GM19324 (cell line): ENCODE measurements around the gene PARD6G.
"Not testable (repeated sequence)": the region's sequence is repeated elsewhere in the genome, so short reads cannot be mapped to it uniquely, and the experiment has no call there.

Source experiments
- ATAC-seq: cut with Tn5 transposase; IDR thresholded peaks from one replicate; pipeline ENCODE4 v1.9.1; 2021; ENCODE audit warnings: mild to moderate bottlenecking, moderate library complexity; ENCODE audit not compliant: unreplicated experiment, low FRiP score

Gene PARD6G

DNA sequence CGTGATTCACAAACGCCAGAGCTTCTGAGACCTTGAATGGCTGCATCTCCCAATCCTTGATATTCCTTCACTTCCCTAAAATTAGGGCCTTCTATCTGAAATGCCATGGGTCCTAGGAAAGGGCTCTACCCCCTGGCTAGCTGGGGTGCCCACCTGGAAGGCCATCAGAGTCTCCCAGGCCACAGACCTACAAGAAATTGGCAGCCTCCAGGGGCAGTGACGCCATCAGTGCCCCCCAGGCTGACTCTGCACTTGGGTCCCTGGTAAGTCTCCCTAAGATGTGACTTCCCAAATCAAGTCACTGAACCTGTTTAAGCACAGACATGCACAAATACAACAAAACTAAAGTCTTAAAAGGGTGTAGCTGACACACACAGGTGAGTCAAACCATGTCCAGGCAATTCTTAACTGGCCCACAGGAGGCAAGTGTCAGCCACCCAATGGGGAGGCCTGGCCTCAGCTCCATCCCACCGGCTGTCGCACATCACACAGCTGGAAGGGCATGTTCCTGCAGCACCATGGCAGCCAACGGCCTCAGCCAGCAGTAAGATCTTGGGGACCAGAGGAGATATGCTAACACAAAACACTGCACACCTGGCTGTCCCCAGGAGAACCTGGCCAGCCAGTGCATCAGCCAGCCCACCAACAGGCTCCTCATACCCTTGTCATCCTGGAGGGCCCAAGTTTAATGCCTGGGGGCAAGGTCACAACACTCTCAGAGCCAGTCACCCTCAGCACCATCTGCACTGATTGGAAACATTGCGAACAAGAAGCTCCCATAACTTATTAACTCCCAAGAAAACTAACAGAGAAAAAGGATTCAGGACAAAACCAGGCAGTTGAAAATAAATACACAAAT is 5.2 kb downstream of the PARD6G start:
- ATAC-seq = no peak

DNA sequence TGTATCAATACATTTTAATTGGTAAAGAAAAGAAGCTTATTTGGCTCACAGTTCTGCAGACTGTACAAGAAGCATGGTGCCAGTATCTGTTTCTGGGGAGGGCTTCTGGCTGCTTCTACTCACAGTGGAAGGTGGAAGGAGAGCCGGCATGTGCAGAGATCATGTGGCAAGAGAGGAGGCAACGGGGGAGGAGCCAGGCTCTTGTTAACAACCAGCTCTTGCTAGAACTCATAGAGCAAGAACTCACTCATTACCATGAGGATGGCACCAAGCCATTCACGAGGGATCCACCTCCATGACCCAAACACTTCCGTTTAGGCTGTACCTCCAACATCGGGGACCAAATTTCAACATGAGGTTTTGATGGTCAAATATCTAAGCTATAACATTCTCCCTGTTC is 7.5 kb downstream of the PARD6G start:
- no peak for ATAC-seq

DNA sequence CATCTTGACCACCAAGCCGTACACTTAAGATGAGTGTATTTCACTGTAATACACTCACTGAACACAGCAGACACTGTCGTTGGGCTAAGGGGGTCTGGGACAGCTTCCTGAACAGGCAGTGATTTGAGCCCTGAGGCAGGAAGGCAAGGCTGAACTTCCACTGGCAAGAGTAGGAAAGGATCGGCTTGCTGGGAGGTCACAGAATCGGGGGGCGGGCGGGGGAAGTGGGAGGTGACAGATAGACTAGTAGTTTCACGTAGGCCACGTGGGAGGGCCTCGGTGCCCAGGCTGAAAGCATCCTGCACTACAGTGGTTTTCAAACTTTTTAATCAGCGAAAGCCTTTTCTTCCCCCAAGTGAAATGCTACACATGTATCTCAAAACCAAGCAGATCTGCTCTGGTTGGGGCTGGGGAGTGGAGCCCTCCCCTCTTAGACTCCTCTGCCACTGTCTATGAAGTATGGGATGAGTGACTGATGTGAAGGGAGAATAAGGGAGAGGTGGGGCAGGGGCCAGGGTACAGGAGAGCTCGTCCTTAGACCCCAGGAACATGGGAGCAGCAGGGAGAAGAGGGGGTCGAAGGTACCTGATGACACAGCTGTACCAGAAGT is 8.6 kb downstream of the PARD6G start:
- ATAC-seq = no peak

DNA sequence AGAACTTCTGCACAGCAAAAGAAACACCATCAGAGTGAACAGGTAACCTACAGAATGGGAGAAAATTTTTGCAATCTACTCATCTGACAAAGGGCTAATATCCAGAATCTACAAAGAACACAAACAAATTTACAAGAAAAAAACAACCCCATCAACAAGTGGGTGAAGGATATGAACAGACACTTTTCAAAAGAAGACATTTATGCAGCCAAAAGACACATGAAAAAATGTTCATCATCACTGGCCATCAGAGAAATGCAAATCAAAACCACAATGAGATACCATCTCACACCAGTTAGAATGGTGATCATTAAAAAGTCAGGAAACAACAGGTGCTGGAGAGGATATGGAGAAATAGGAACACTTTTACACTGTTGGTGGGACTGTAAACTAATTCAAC is 9.8 kb downstream of the PARD6G start:
- ATAC-seq = not testable (repeated sequence)

DNA sequence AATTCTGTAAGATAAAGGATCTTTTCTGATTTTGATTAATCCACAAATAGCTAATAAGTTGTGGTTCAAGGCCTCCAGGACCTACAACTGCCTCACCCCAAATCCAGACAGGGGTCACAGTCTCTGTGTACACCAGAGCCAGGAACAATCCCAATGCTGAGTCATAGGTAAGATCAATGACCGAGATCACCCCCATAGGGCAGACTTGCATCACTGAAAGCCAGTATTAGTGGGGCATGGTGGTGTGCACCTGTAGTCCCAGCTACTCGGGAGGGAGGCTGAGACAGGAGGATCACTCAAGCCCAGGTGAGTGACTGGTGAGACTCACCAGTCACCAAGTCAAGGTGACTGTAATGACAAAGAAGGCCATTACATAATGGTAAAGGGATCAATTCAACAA is 12.9 kb downstream of the PARD6G start:
- no peak for ATAC-seq

DNA sequence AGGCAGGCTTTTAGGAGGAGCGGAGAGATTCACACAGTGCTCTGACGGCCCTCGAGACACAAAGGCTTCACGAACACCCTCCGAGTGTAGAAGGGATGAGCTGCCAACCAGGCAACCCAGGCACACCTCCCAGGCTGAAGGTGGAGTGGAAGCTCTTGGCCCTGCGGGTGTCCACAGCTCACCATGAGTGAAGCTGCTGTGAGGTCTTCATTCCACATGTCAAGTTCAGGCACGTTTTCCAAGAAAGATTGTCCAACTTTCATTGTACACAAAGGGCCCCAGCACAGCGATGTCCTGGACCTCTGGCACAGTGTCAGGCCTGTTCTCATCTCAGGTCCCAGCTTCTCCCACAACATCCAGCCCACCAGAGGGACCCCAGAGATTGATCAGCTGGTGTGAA is 13.4 kb downstream of the PARD6G start:
- no peak for ATAC-seq

DNA sequence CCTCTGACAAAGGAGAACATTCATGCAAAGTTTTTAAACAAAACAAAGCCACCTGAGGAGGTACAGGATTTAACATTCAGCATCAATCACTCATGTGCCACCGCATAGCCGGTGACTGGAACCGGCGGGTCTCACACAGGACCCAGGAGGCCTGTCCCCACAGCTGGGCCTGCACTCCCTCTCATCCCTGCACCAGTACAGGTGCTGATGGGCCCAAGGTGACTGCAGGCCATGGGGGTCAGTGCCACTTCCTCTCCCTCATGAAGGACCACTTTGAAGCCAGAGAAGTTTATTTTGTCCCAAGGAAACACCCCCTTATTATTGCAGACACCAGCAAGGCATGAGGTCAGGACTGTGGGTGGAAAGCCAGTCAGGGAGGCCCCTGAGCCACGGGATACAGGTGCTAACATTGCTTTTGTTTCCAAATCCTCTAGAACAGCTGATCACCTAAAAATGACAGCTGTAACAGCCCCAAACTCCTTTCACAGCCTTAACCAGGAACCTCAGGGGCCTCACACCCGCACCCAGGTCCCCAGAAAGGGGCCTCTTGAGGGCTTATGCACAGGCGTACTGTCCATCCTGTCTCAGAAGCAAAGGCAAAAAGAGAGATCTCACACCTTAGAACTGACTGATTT is 14.0 kb downstream of the PARD6G start:
- ATAC-seq = no peak

DNA sequence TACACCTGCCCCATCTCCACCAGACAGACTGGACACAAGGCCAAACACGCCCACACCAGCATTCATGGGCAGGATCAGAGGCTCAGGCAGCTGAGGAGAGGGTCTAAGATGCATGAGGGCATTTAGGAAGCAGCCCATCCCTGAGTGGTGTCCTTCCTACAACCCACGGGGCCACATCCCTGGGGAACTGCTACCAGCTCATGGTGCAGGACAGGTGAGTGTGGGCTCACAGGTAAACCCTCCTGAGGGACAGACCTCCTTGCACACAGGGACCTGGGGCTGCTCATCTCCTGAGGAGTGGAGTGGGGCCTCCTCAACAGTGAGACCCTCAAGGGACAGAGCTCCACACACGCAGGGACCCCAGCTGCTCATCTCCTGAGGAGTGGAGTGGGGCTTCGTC is 14.6 kb downstream of the PARD6G start:
- ATAC-seq = no peak

DNA sequence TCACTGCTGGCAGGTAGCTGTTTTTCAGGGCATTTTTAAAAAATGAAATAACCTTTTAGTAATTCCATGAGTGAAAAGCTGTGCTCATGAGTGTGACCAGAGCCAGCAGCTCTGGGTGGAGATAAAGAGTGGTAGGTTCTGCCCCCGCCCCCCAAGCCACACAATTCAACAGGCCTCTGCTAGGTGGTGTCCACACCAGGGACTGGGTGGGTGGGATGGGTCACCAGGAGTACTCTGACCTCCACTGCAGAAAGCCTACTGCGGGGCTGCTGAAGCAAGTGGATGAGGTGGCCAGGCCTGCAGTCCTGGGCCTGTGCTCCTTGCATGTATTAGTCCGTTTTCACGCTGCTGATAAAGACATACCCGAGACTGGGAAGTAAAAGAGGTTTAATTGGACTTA is 15.3 kb downstream of the PARD6G start:
- no peak for ATAC-seq

DNA sequence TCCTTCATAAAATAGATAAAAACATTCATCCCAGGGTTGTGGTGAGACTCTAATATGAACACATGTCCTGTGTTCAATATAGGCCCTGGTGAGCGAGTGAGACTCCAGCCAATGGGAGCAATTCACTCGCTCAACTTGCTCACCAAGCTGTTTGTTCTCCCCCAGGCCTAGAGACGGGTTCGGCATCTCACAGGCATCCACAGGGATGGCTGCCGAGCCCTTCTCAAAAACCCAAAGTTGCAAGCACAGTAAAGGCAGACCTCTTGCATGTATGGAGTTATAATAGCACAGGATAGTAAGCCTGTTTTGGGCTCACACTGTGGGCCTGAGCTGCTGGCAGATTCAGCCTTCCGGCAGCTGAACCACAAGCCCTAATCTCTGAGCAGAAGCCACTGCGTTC is 15.7 kb downstream of the PARD6G start:
- no peak for ATAC-seq

DNA sequence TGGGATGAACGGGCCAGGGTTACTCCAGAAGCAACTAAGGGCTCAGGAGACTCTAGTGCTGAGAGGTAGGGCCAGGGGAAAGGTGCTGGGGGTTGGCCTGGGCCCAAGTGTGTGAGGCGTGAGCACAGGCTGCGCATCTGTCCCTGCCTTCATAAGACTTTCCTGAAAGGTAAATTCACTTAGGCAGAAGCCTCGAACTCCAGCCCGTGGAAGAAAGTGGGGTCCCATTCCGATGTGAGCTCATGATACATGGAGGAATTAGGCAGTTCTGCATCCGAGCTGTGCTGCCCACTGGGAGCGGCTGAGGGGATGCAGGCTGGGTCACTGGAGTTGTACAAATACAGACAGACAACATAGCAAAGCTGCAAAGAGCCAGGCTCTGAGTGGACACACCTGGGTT is 16.2 kb downstream of the PARD6G start:
- no peak for ATAC-seq

DNA sequence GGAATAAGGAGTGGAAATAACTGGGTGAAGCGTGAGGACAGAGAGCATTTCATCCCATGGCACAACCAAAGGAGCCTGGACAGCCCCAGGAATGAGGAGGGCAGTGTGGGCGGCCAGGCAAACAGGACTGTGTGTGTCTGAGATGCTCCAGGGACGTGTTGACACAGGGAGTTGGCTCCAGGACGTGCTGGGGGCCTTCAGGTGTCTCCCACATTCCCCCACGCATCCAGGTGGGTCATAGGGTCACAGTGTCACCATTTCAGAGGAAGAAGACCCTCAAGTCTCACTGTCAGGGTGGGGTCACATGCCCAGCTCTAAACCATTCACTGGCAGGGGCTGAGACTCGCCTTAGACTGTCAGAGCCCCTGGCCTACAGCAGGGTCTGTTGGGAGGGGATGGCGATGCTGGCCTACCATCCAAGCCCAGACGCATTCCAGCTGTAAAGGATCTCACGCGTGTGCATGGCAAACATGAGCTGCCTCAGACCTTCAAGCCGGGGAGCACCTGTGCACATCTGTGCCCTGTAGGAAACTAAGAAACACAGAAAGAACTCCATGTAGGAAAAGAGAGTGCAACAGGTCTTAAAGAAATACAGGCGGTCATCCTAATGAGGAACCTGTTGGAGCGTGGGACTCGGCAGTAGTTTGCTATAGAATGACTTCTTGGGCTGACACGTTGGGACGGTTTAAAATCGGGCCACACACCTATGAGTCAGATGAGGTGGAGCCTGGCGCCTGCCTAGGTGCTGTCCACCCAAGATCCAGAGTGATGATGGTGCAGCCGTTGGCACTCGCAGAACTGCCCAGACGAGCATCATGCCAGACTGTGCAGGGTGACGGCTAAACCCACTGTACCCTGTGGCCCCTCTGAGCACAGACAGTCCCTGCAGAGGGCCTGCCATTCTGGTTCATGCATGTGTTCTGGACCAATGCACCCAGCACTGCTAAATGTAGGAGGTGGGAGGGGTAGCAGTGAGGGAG is 17.3 kb downstream of the PARD6G start:
- ATAC-seq = no peak

DNA sequence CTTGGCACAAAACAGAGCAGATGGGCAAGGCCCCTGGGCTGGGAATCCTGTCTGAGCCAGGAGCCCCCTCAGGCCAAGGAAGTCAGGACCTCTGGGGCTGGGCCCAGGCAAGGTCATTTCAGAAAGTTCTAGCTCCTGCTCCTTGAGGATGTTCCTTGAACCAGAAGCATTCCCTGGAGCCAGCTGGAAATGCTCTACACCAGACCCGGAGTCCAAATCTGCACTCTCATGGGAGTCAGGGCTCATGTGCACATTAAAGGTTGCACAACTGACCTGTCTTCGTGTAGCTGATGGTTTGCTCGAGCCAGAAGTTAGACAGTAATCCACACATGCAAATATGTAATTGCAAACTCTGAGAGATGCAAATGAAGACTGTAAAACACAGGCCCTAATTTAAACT is 18.0 kb downstream of the PARD6G start:
- no peak for ATAC-seq

DNA sequence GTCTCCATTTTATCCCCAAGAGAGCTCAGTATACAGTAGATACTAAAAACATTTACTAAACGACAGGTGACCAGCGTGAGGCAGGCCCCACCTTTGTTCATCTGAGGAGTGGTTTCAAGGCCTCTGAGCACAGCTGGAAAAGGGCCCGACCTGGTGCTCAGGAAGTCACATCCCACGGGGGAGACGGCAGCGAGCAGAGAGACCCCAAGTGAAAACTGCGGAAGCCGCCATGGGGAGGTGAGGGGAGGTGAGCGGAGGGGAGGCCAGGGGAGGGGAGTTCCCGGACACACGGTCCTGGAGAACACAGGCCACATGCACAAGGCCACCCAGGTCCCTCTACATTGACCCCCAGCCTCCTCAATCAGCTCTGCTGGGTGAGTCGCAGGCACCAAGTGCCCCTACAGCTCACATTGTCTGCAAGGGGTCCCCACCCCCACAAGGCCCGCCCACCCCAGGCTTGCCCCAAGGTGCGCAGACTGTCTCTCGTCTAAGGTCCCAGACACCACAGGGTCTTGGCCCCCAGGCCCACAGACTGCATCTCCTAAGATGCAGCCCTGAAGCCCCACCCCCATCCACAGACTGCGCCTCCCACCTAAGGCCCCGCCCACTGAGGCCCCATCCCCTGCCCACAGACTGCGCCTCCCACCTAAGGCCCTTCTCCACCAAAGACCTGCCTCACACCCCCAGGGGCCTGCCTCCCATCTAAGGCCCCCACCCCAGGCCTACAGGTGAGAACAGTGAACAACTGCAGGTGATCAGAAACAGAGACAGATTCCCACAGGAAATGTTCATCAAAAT is 19.1 kb downstream of the PARD6G start:
- no peak for ATAC-seq

DNA sequence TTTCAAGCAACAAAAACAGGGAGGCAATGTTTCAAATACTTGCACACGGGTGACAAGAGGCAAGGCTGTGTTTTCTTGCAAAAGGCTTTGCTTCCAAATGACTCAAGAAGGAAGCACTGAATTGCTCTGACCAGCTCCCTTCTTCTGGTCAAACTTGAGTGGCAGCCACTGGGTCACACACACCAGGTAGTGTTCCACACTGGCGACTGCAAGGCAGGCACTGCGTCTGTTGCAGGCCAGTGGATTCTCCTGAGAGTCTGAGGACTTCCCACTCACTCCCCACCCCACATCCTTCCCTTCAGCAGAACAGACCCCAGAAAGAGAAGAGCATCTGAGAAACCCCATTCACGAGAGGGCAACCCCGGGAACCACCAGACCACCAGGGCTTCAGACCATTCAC is 19.8 kb downstream of the PARD6G start:
- no peak for ATAC-seq

DNA sequence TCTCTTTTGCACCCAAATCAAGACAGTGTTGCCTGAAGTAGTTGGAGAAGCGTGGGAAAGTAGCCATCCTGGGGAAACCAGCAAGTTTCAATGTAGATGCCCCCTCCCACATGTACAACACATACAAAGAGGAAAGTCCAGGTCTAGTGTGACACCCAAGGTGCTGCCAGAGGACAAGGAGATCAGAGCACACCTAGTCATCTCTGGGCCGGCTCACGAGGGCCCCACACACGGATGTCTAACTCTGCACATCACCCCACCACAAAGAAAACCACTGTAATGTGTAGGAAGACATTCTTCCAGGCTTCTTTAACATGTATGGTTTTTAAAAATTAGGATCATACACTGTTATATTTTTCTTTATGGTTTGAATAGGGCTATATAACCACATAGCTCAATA is 21.6 kb downstream of the PARD6G start:
- no peak for ATAC-seq

DNA sequence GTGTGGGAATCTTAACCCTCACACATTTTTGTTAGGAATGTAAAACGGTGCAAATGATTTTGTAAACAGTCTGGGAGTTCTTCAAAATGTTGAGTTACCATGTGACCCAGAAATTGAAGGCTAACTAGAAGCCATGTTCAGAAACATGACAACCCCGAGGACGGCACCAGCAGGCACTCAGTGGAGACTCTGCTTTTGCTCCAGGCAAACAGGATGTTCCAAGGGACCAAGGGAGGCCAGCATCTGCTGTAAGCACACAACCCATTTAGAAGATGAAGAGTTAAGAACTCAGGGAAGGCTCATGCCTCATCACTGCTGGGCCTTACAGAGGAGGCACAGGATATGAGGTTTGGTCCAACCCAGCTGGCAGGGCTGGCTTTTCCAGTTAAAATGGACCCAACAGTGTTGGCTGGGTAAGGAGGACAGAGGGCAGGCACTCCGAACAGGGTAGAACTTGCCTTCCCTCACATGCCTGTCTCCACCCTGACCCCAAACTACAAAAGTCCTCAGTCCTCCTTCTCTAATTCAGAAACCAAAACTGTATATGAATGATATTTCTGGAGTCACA is 23.6 kb downstream of the PARD6G start:
- ATAC-seq = no peak

DNA sequence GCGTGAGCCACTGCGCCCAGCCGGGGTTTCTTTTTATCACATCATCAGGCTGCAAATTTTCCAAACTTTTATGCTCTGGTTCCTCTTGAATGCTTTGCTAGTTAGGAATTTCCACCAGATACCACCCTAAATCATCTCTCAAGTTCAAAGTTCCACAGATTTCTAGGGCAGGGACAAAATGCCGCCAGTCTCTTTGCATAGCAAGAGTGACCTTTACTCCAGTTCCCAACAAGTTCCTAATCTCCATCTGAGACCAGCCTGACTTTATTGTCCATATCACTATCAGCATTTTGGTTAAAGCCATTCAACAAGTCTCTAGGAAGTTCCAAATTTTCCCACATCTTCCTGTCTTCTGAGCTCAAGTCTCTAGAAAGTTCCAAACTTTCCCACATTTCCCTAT is 27.8 kb downstream of the PARD6G start:
- not testable (repeated sequence) for ATAC-seq
